GM23248 (cell line): ENCODE data around the gene FNDC1. TPM values are rescaled to one million over a fixed set of nuclear protein-coding genes. Genes with fewer than 3 reads are reported as not detected.

Source experiments
- DNase-seq: peaks from one replicate; pipeline ENCODE4 v3.0.0-alpha.2; 2015
- H2AFZ ChIP-seq: fragments of 200-600 bp; sonication (generic); 2 replicates; pipeline ENCODE4 v1.6.1; 2016; ENCODE audit warnings: antibody characterized with exemption
- H3F3A ChIP-seq: fragments of 200-600 bp; sonication (generic); 2 replicates; pipeline ENCODE4 v1.6.1; 2016; ENCODE audit warnings: mild to moderate bottlenecking, antibody characterized with exemption, mixed run types; ENCODE audit not compliant: insufficient read depth
- H3K27ac ChIP-seq: fragments of 200-600 bp; sonication (generic); 2 replicates; pipeline ENCODE4 v1.5.1; 2016; ENCODE audit warnings: mild to moderate bottlenecking
- H3K27me3 ChIP-seq: fragments of 200-600 bp; sonication (generic); replicated peaks from 2 replicates; pipeline ENCODE4 v1.6.1; 2016; ENCODE audit warnings: mild to moderate bottlenecking; ENCODE audit not compliant: insufficient read depth
- H3K36me3 ChIP-seq: fragments of 200-600 bp; sonication (generic); 2 replicates; pipeline ENCODE4 v1.6.1; 2016; ENCODE audit warnings: low read depth, mild to moderate bottlenecking
- H3K4me1 ChIP-seq: fragments of 200-600 bp; sonication (generic); 2 replicates; pipeline ENCODE4 v1.6.1; 2016; ENCODE audit warnings: mild to moderate bottlenecking; ENCODE audit not compliant: insufficient read depth
- H3K4me2 ChIP-seq: fragments of 200-600 bp; sonication (generic); one replicate; pipeline ENCODE4 v1.6.1; 2016; ENCODE audit warnings: mild to moderate bottlenecking; ENCODE audit not compliant: unreplicated experiment
- H3K4me3 ChIP-seq: fragments of 200-600 bp; sonication (generic); 2 replicates; pipeline ENCODE4 v1.5.1; 2016; ENCODE audit warnings: mild to moderate bottlenecking
- H3K79me2 ChIP-seq: fragments of 200-600 bp; sonication (generic); 2 replicates; pipeline ENCODE4 v1.6.1; 2016; ENCODE audit warnings: mild to moderate bottlenecking; ENCODE audit not compliant: insufficient read depth
- H3K9ac ChIP-seq: fragments of 200-600 bp; sonication (generic); 2 replicates; pipeline ENCODE4 v1.6.1; 2016; ENCODE audit warnings: mild to moderate bottlenecking
- H3K9me2 ChIP-seq: fragments of 200-600 bp; sonication (generic); 2 replicates; pipeline ENCODE4 v1.6.1; 2016; ENCODE audit warnings: mixed run types, mild to moderate bottlenecking, moderate library complexity; ENCODE audit not compliant: insufficient read depth
- H3K9me3 ChIP-seq: fragments of 200-600 bp; sonication (generic); one replicate; pipeline ENCODE4 v1.6.1; 2017; ENCODE audit warnings: low read depth
- H4K20me1 ChIP-seq: fragments of 200-600 bp; sonication (generic); 2 replicates; pipeline ENCODE4 v1.6.0; 2016; ENCODE audit not compliant: insufficient read depth
- EZH2 ChIP-seq: fragments of 200-600 bp; sonication (generic); IDR thresholded peaks from 2 replicates; pipeline ENCODE4 v1.6.1; 2018; ENCODE audit warnings: antibody characterized with exemption, mild to moderate bottlenecking; ENCODE audit not compliant: insufficient read depth, poor library complexity, severe bottlenecking
- EZH2phosphoT487 ChIP-seq: fragments of 200-600 bp; sonication (generic); IDR thresholded peaks from 2 replicates; pipeline ENCODE4 v1.6.1; 2018; ENCODE audit warnings: antibody characterized with exemption, moderate library complexity, mild to moderate bottlenecking, low read depth; ENCODE audit not compliant: insufficient read depth
- WGBS, 2 experiments: methylation state at CpG; one replicate each; pipeline ENCODE4 v1.1.6; 2015 to 2017; ENCODE audit warnings: low lambda C conversion rate in 2 of 2, low coverage in 1 of 2; ENCODE audit errors: missing lambda C conversion rate in 2 of 2; 5-methylcytosine and 5-hydroxymethylcytosine counted together
- in situ Hi-C: fragments of 300-500 bp; cut with MboI; formaldehyde crosslinking; loops from 2 replicates; pipeline ENCODE4 v1.15.0; 2020
- polyA plus RNA-seq: library from polyadenylated mRNA; unstranded; fragments of >200 nt; fragmentation: Nextera tagmentation; extraction: Ambion mirVana; gene quantifications from 2 replicates; pipeline ENCODE4 v1.2.1, GENCODE V29; 2016
- total RNA-seq: library from RNA; depleted of rRNA; stranded (reverse); fragments of >200 nt; shearing (Covaris generic); gene quantifications from 2 replicates; pipeline ENCODE4 v1.2.3, GENCODE V29; 2014

FNDC1 gene
- total and polyA plus RNA-seq, 2 experiments from 2014 or later = 5.2 to 7.8 TPM

DNA sequence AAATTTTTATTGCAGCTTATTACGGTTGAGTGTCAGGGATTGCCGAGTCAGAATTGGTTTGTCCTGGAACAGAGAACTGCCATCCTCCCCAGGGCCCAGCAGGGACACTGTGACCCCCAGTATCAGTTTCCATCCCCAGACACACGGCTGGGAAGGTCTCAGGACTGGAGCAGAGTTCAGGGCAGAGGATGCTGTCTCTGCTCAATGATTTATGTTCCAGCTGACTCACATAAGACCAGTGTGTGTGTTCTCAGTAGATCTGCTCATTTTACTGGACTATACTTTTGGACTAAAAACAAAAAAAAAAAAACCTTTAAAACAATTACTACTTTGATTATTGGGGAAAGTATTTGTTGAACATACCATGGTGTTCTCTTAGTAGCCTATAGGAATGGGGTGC, 44.2 kb downstream of the FNDC1 start:
- H3K4me2 ChIP-seq = no peak overlapping the region
- H2AFZ ChIP-seq = no peak overlapping the region
- no peak overlapping the region for H3K9ac ChIP-seq
- TF ChIP-seq EZH2 (no peak), EZH2phosphoT487 (no peak)
- no peaks in the 10 kb centered on the region for H3K9me3 ChIP-seq
- H3K4me3 ChIP-seq = no peak overlapping the region
- H3K9me2 ChIP-seq = no peaks in the 10 kb centered on the region
- in situ Hi-C loops = no loop called here
- H4K20me1 ChIP-seq = no peaks in the 10 kb centered on the region
- DNase-seq = peak; percentile 23
- peaks cover 12% of the 10 kb centered on the region; the same call in 1 of the 2 replicates for H3K4me1 ChIP-seq
- H3K27me3 ChIP-seq = no peaks in the 10 kb centered on the region
- H3K79me2 ChIP-seq = no peaks in the 10 kb centered on the region
- no peaks in the 10 kb centered on the region for H3K36me3 ChIP-seq
- no peaks in the 10 kb centered on the region for H3F3A ChIP-seq
- no peak overlapping the region for H3K27ac ChIP-seq
- WGBS, 2 experiments = 74 to 79% methylated on average over 3 of the region's 3 CpGs

- DNase-seq = peak; percentile 25
- H3K4me2 ChIP-seq = no peak overlapping the region
- H3K27me3 ChIP-seq = no peaks in the 10 kb centered on the region
- H3K27ac ChIP-seq = no peak overlapping the region
- H3K4me1 ChIP-seq = peaks cover 12% of the 10 kb centered on the region; the same call in 1 of the 2 replicates
- H3K79me2 ChIP-seq = no peaks in the 10 kb centered on the region
- H2AFZ ChIP-seq = no peak overlapping the region
- in situ Hi-C loops = no loop called here
- H3K4me3 ChIP-seq = no peak overlapping the region
- 51 to 53% methylated on average over 2 of the region's 2 CpGs for WGBS, 2 experiments
- TF ChIP-seq EZH2phosphoT487 = no peak
- TF ChIP-seq EZH2 = no peak
- H3F3A ChIP-seq = no peaks in the 10 kb centered on the region
- no peak overlapping the region for H3K9ac ChIP-seq
- no peaks in the 10 kb centered on the region for H3K9me2 ChIP-seq
- no peaks in the 10 kb centered on the region for H4K20me1 ChIP-seq
- no peaks in the 10 kb centered on the region for H3K9me3 ChIP-seq
- no peaks in the 10 kb centered on the region for H3K36me3 ChIP-seq
These were observed 45.1 kb downstream of the FNDC1 start for GRCh38 chr6:159214281-159214680.

DNA sequence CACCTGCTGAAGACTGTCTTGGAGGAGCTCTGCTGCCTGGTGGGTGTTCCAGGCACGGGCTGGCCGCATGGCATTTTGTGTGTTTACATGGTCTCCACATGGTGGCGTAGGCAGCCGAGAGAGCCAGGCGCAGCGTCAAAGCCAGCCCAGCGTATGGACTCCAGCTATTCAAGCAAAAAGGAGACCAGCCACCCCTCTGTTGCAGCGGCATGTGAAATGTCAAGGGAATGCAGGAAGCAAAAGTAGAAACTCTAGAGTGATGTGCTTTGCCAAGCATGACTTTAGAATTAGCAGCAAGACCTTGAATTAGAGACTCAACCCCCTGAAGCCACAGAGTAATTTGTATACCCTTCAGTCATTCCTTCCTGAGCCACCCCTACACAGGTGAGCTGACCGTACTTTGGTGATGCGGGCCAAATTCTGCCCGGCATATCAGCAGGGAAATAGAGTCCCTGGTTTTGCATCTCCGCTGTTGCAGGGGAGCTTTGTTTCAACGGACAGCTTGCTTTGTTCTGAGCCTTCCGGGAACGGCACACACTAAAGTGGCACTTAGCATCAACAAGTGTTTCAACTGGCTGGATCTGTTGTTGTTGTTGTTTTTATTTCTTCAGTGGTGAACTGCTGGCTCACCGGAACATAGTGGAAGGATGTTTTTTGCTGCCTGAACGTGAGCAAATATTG, 48.5 kb downstream of the FNDC1 start:
- WGBS, 2 experiments = 55% methylated on average over 17 of the region's 17 CpGs
- 0 out of 2 replicates have a peak overlapping the region, but pooled peaks have one; percentile 17 for H2AFZ ChIP-seq
- DNase-seq = peak; percentile 82
- no peaks in the 10 kb centered on the region for H3K9me2 ChIP-seq
- H3K36me3 ChIP-seq = no peaks in the 10 kb centered on the region
- TF ChIP-seq EZH2phosphoT487 (no peak), EZH2 (no peak)
- H3K4me3 ChIP-seq = no peak overlapping the region
- H3K79me2 ChIP-seq = no peaks in the 10 kb centered on the region
- H4K20me1 ChIP-seq = no peaks in the 10 kb centered on the region
- no peak overlapping the region for H3K9ac ChIP-seq
- no peak overlapping the region for H3K4me2 ChIP-seq
- in situ Hi-C loops = no loop called here
- H3K4me1 ChIP-seq = peaks cover 12% of the 10 kb centered on the region; the same call in 1 of the 2 replicates
- no peaks in the 10 kb centered on the region for H3K27me3 ChIP-seq
- H3K9me3 ChIP-seq = no peaks in the 10 kb centered on the region
- H3K27ac ChIP-seq = no peak overlapping the region
- no peaks in the 10 kb centered on the region for H3F3A ChIP-seq

DNA sequence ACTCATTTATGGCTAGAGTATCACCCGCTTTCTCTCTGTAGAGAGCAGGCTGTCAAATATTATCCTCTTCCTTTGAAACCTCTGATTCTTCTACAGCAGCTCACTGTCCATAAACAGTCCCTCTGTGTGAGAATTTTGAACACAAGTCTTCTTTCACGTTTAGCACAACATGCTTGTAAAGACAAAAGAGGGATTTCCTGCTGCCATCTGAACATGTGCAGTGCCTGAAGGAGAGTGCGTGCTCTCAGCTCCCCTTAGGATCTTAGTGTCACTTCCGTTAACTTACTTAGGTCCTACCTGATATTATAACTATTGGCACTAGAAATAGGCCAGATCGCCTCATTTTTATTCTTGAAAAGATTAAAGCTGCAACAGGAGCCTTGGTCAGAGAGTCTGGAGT, 50.9 kb downstream of the FNDC1 start:
- Histone ChIP-seq H3K27me3 (no peaks in the 10 kb centered on the region), H3K4me1 (no peaks in the 10 kb centered on the region), H2AFZ (no peak overlapping the region), H3K9me3 (no peaks in the 10 kb centered on the region), H3K9me2 (no peaks in the 10 kb centered on the region), H4K20me1 (no peaks in the 10 kb centered on the region), H3K79me2 (no peaks in the 10 kb centered on the region), H3K4me3 (no peak overlapping the region), H3K9ac (no peak overlapping the region), H3K27ac (no peak overlapping the region), H3K36me3 (no peaks in the 10 kb centered on the region), H3F3A (no peaks in the 10 kb centered on the region), H3K4me2 (no peak overlapping the region)
- DNase-seq = no peak
- 57 to 63% methylated on average over 5 of the region's 5 CpGs for WGBS, 2 experiments
- in situ Hi-C loops = no loop called here
- TF ChIP-seq EZH2 (no peak), EZH2phosphoT487 (no peak)
